ENCODE data around the gene EEA1.

EEA1 gene

DNA sequence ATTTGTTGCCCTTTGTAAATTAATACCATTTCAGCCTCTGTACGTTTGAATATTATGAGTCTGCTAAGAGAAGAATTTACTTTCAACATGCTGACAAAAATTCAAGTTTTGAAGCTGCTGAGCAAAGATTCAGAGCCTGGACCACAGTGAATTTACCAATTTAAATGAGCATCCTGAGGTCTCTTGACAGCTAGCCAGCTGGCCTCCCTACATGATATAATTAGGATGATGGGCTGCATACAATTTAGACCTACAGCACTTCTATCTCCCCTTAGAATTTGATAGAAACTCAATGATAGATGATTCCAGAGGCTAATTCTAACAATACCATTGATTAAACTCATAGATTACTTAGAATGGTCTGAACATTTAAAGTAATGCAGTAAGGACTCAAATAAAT lies 10.0 kb upstream of the EEA1 start:
- no peak for TF ChIP-seq CTCF (IDR thresholded peaks at IDR 0.05; ENCODE audit: extremely low read depth, insufficient read depth, missing control alignments)
- DNase-seq (ENCODE audit: low spot score) = no peak
- in situ Hi-C loops (cut with MboI; ENCODE audit: low pct_unique_long_range_greater_than_20kb, low sequenced_read_pairs, unreplicated experiment) = no loop called here

DNA sequence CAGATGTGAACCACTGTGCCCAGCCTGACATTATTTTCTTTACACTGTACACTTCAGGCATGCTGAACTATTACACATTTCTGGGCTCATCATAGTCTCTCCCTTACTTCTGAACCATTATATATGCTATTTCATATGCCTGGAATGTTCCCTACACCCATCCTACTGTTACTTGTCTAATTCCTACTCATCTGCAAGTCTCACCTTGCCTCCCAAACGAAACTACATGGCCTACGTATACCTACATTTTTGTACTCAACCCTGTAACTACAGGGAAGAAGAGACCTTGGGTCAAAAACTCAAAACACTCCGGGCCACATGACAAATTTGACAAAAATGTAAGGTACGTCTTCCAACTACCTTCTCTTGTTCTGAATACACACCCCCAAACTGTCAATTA lies 9.5 kb upstream of the EEA1 start:
- no peak for TF ChIP-seq CTCF (IDR thresholded peaks at IDR 0.05; ENCODE audit: extremely low read depth, insufficient read depth, missing control alignments)

DNA sequence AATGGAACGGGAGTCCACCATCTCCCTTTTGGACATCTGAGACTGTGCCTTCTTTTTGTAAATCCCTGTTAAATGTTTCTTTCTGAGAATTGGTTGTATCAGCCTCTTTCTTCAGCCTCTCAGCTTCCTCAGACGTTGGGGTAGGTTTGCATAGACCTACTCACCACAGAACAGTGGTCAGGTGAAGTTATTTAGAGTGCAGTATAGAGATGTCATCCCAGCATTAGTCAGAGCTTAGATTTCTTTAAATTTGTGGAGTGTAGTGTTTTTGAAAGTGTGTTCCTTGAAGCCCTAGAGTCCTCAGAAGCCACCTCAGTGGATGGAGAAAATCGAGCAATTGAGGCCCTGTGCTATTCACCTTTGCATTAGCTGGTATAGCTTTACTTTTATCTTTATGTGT lies 8.9 kb upstream of the EEA1 start:
- in situ Hi-C loops (cut with MboI; ENCODE audit: low pct_unique_long_range_greater_than_20kb, low sequenced_read_pairs, unreplicated experiment) = no loop called here
- DNase-seq (ENCODE audit: low spot score) = peak; percentile 34
- TF ChIP-seq CTCF (IDR thresholded peaks at IDR 0.05; ENCODE audit: extremely low read depth, insufficient read depth, missing control alignments) = no peak

More for the DNA sequence above, 9.5 kb upstream of the EEA1 start:
- no peak for DNase-seq (ENCODE audit: low spot score)
- in situ Hi-C loops (cut with MboI; ENCODE audit: low pct_unique_long_range_greater_than_20kb, low sequenced_read_pairs, unreplicated experiment) = no loop called here

DNA sequence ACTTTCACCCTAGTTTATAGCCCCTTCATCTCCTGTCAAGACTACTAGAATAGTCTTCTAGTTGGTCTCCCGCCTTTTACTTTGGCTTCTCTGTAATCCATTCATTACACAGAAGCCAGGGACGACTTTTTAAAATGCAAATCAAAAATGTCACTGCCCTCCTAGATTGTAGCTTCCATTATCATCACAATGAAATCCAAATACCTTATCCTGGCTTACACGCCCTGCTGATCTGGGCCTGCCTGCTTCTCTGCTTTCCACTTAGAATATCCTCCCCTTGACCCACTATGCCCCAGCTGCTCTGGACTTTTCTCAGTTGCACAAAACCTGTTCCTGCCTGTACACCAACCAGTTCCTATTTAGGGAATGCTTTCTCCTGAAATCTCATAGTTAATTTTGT lies 4.5 kb upstream of the EEA1 start:
- TF ChIP-seq CTCF (IDR thresholded peaks at IDR 0.05; ENCODE audit: extremely low read depth, insufficient read depth, missing control alignments) = no peak
- DNase-seq (ENCODE audit: low spot score) = no peak
- in situ Hi-C loops (cut with MboI; ENCODE audit: low pct_unique_long_range_greater_than_20kb, low sequenced_read_pairs, unreplicated experiment) = no loop called here

DNA sequence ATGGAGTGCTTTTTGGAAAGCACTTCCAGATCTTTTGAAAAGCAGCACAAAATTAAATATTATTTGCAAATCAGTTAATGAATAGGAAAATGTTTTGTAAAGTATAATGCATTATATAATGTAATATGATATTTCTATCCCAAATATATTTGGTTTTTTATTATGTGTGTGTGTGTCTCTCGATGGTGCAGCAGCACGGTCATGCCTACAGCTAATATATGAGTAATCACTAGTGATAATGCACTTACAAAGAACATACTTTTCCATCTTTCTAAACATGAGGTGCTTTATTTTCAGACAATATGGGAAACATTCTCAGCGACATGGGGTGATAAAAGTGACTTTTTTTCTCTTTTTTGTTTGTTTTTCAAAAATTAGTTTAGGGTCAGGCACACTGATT lies 1.3 kb upstream of the EEA1 start:
- in situ Hi-C loops (cut with MboI; ENCODE audit: low pct_unique_long_range_greater_than_20kb, low sequenced_read_pairs, unreplicated experiment) = no loop called here
- DNase-seq (ENCODE audit: low spot score) = no peak
- TF ChIP-seq CTCF (IDR thresholded peaks at IDR 0.05; ENCODE audit: extremely low read depth, insufficient read depth, missing control alignments) = no peak

DNA sequence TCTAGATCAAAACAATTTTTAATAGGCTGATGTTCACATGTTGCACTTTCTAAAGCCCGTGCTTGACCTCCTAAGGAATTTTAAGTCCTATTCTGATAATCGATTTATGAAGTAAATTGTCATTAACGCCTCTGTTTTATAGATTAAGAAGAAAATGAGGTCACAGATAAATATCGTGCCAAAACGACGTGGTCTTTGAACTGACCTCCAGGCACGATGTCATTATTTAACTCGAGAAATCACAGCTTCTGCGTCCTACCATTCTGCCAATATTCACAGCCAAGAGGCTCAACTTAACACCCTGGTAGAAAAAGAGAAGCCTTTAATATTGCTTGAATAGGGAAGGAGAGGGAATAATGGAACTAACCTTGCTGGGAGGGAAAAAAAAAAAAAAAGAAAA lies 888 bp upstream of the EEA1 start:
- in situ Hi-C loops (cut with MboI; ENCODE audit: low pct_unique_long_range_greater_than_20kb, low sequenced_read_pairs, unreplicated experiment) = no loop called here

More for the DNA sequence above, 888 bp upstream of the EEA1 start:
- no peak for DNase-seq (ENCODE audit: low spot score)
- no peak for TF ChIP-seq CTCF (IDR thresholded peaks at IDR 0.05; ENCODE audit: extremely low read depth, insufficient read depth, missing control alignments)
